ENCODE measurements around the gene IVD. TPM values are rescaled to one million over a fixed set of nuclear protein-coding genes. Genes with fewer than 3 reads are reported as not detected.

IVD gene
- total RNA-seq, 1 donor from 2014 or later, result 44.3 TPM

DNA sequence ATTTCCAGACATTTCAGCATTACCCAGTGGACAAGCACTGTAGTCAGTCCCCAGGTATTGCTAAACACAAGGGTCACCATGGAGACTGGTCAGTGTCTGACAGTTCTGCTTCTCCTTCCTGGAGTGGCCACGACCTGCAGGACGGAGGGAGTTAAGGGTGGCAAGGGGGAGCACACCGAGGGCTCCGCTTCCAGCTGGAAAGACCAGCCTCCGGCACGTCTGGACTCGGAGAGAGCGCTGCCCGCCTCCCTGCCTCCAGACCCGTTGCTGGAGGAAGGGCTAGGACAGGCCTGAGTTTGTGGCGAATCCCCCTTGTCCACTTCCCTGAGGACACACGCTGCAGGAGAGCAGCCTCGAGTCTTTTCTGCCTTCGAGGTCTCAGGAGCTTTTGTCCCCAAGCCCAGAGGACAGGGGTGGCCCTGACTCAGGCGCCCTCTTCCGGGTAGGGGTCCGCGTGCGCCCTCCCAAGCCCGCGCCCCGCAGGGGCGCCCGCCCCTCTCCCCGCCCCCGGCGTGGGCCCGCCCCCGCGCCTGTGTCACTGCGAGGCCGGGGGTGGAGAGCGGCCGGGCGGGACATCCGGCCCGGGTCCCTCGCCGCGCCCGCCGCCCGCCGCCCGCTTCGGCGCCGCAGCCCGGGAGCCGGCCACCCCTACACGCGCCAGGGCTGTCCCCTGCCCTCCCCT, 65.0 kb downstream of the IVD start, which contains the start of gene CHST14:
Gene CHST14, plus strand, starts transcription at position 562 of the 682 bp plus-strand sequence. CDS start 230 bp downstream, outside the sequence.
- H3K36me3 Mint-ChIP-seq (ENCODE audit: unreplicated experiment), result no peaks in the 10 kb centered on the region

More for the DNA sequence above, 65.0 kb downstream of the IVD start, which contains the start of gene CHST14:
- peak within 1 kb of the TSS; percentile 18 for H3K27ac Mint-ChIP-seq (ENCODE audit: unreplicated experiment)
- TF ChIP-seq, protein P1, sequence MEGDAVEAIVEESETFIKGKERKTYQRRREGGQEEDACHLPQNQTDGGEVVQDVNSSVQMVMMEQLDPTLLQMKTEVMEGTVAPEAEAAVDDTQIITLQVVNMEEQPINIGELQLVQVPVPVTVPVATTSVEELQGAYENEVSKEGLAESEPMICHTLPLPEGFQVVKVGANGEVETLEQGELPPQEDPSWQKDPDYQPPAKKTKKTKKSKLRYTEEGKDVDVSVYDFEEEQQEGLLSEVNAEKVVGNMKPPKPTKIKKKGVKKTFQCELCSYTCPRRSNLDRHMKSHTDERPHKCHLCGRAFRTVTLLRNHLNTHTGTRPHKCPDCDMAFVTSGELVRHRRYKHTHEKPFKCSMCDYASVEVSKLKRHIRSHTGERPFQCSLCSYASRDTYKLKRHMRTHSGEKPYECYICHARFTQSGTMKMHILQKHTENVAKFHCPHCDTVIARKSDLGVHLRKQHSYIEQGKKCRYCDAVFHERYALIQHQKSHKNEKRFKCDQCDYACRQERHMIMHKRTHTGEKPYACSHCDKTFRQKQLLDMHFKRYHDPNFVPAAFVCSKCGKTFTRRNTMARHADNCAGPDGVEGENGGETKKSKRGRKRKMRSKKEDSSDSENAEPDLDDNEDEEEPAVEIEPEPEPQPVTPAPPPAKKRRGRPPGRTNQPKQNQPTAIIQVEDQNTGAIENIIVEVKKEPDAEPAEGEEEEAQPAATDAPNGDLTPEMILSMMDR (IDR thresholded peaks at IDR 0.05; ENCODE audit: partially characterized antibody, unreplicated experiment), result no peak
- H3K9me3 Mint-ChIP-seq (ENCODE audit: unreplicated experiment), result peaks cover 7% of the 10 kb centered on the region
- peaks cover 9% of the 10 kb centered on the region for H3K27me3 Mint-ChIP-seq (ENCODE audit: unreplicated experiment)
- peaks cover 11% of the 10 kb centered on the region for H3K4me1 Mint-ChIP-seq (ENCODE audit: low read depth, unreplicated experiment)
- H3K4me3 Mint-ChIP-seq (ENCODE audit: unreplicated experiment), result peak within 1 kb of the TSS; percentile 81
- DNase-seq, result peak; percentile 67

Other genes with a start within 250 kb of the IVD start
- 16.5 TPM for gene BUB1B, start 244.7 kb upstream of the IVD start, total RNA-seq (ENCODE audit: unreplicated experiment)
- gene PAK6, start 166.7 kb upstream of the IVD start, total RNA-seq (ENCODE audit: unreplicated experiment), result not detected
- gene ANKRD63, start 122.7 kb upstream of the IVD start, total RNA-seq (ENCODE audit: unreplicated experiment), result not detected
- 2.6 TPM for gene PLCB2, start 97.9 kb upstream of the IVD start, total RNA-seq (ENCODE audit: unreplicated experiment)
- 15.9 TPM for gene INAFM2, start 82.1 kb upstream of the IVD start, total RNA-seq (ENCODE audit: unreplicated experiment)
- gene CCDC9B, start 64.9 kb upstream of the IVD start, total RNA-seq (ENCODE audit: unreplicated experiment), result 0.49 TPM
- not detected for gene PHGR1, start 54.8 kb upstream of the IVD start, total RNA-seq (ENCODE audit: unreplicated experiment)
- 44.3 TPM for gene DISP2, start 47.6 kb upstream of the IVD start, total RNA-seq (ENCODE audit: unreplicated experiment)
- 62.9 TPM for gene KNSTRN, start 23.1 kb upstream of the IVD start, total RNA-seq (ENCODE audit: unreplicated experiment)
- 29.9 TPM for gene BAHD1, start 35.2 kb downstream of the IVD start, total RNA-seq (ENCODE audit: unreplicated experiment)
- 3.9 TPM for gene CHST14, start 65.2 kb downstream of the IVD start, total RNA-seq (ENCODE audit: unreplicated experiment)
- gene CCDC32, start 159.2 kb downstream of the IVD start, total RNA-seq (ENCODE audit: unreplicated experiment), result 21.4 TPM
- 10.6 TPM for gene RPUSD2, start 163.5 kb downstream of the IVD start, total RNA-seq (ENCODE audit: unreplicated experiment)
- 4.0 TPM for gene KNL1, start 188.5 kb downstream of the IVD start, total RNA-seq (ENCODE audit: unreplicated experiment)